Endothelial cell of umbilical vein (primary cell): ENCODE measurements around the gene GRIN2D. TPM values are rescaled to one million over a fixed set of nuclear protein-coding genes. Genes with fewer than 3 reads are reported as not detected.

Experiments used
- polyA plus RNA-seq, 4 experiments: library from polyadenylated mRNA; depleted of rRNA in 3 of 4; stranded (reverse) in 3 of 4; unstranded in 1 of 4; fragments of >200 nt; gene quantifications; 2 replicates each; pipeline versions ENCODE4 v1.2.1 to v1.2.3, GENCODE V29; 2011 to 2012; ENCODE audit warnings: missing spikeins in 1 of 4
- total RNA-seq: library from RNA; stranded (reverse); gene quantifications from 2 replicates; pipeline ENCODE4 v1.2.3, GENCODE V29; 2021

Gene GRIN2D
- total and polyA plus RNA-seq, 2 donors (not counting 3 experiments of a cell fraction or from before 2014, with no cell fraction given), result 0.59 to 2.1 TPM

Other genes starting within 250 kb of the GRIN2D start
- gene LIG1, start 223.3 kb upstream of the GRIN2D start, total RNA-seq, result 94.7 and 100 TPM in 2 replicates
- gene LIG1, start 223.3 kb upstream of the GRIN2D start, polyA plus RNA-seq, result 64.0 and 68.2 TPM in 2 replicates
- 7.4 and 8.6 TPM in 2 replicates for gene ZSWIM9, start 223.0 kb upstream of the GRIN2D start, total RNA-seq
- gene ZSWIM9, start 223.0 kb upstream of the GRIN2D start, polyA plus RNA-seq, result 1.0 and 1.2 TPM in 2 replicates
- 123 and 156 TPM in 2 replicates for gene CARD8, start 137.8 kb upstream of the GRIN2D start, total RNA-seq
- gene CARD8, start 137.8 kb upstream of the GRIN2D start, polyA plus RNA-seq, result 57.3 and 64.6 TPM in 2 replicates
- 0.39 and 1.5 TPM in 2 replicates for gene ZNF114, start 123.6 kb upstream of the GRIN2D start, total RNA-seq
- 0.12 and 0.38 TPM in 2 replicates for gene ZNF114, start 123.6 kb upstream of the GRIN2D start, polyA plus RNA-seq
- gene EMP3, start 68.1 kb upstream of the GRIN2D start, total RNA-seq, result 107 and 127 TPM in 2 replicates
- 406 and 565 TPM in 2 replicates for gene EMP3, start 68.1 kb upstream of the GRIN2D start, polyA plus RNA-seq
- 4.6 and 7.3 TPM in 2 replicates for gene TMEM143, start 29.7 kb upstream of the GRIN2D start, total RNA-seq
- gene TMEM143, start 29.7 kb upstream of the GRIN2D start, polyA plus RNA-seq, result 5.4 and 6.2 TPM in 2 replicates
- not detected in 2 replicates for gene SYNGR4, start 29.3 kb upstream of the GRIN2D start, total RNA-seq
- gene SYNGR4, start 29.3 kb upstream of the GRIN2D start, polyA plus RNA-seq, result not detected in 2 replicates
- 199 and 200 TPM in 2 replicates for gene KDELR1, start 2.1 kb upstream of the GRIN2D start, total RNA-seq
- 224 and 233 TPM in 2 replicates for gene KDELR1, start 2.1 kb upstream of the GRIN2D start, polyA plus RNA-seq
- gene GRWD1, start 52.3 kb downstream of the GRIN2D start, total RNA-seq, result 52.7 and 52.8 TPM in 2 replicates
- 26.3 and 26.8 TPM in 2 replicates for gene GRWD1, start 52.3 kb downstream of the GRIN2D start, polyA plus RNA-seq
- gene KCNJ14, start 61.9 kb downstream of the GRIN2D start, total RNA-seq, result 0.92 and 1.4 TPM in 2 replicates
- 0.26 and 0.32 TPM in 2 replicates for gene KCNJ14, start 61.9 kb downstream of the GRIN2D start, polyA plus RNA-seq
- gene CYTH2, start 75.7 kb downstream of the GRIN2D start, total RNA-seq, result 119 and 125 TPM in 2 replicates
- 98.4 and 98.6 TPM in 2 replicates for gene CYTH2, start 75.7 kb downstream of the GRIN2D start, polyA plus RNA-seq
- 0.11 TPM in 1 of 2 replicates, not detected in the other for gene LMTK3, start 118.2 kb downstream of the GRIN2D start, total RNA-seq
- gene LMTK3, start 118.2 kb downstream of the GRIN2D start, polyA plus RNA-seq, result 0.05 and 0.14 TPM in 2 replicates
- gene SULT2B1, start 158.5 kb downstream of the GRIN2D start, total RNA-seq, result not detected in 2 replicates
- not detected in 2 replicates for gene SULT2B1, start 158.5 kb downstream of the GRIN2D start, polyA plus RNA-seq
- not detected in 2 replicates for gene SPACA4, start 213.1 kb downstream of the GRIN2D start, total RNA-seq
- gene SPACA4, start 213.1 kb downstream of the GRIN2D start, polyA plus RNA-seq, result not detected in 2 replicates
- gene FAM83E, start 221.4 kb downstream of the GRIN2D start, total RNA-seq, result 1.7 and 3.5 TPM in 2 replicates
- gene FAM83E, start 221.4 kb downstream of the GRIN2D start, polyA plus RNA-seq, result 0.04 and 0.10 TPM in 2 replicates
- gene RPL18, start 225.5 kb downstream of the GRIN2D start, total RNA-seq, result 1,402 and 1,407 TPM in 2 replicates
- gene RPL18, start 225.5 kb downstream of the GRIN2D start, polyA plus RNA-seq, result 2,154 and 2,376 TPM in 2 replicates
- gene SPHK2, start 225.8 kb downstream of the GRIN2D start, total RNA-seq, result 30.5 and 31.1 TPM in 2 replicates
- gene SPHK2, start 225.8 kb downstream of the GRIN2D start, polyA plus RNA-seq, result 20.2 and 23.4 TPM in 2 replicates
- gene DBP, start 243.7 kb downstream of the GRIN2D start, total RNA-seq, result 0.78 and 1.5 TPM in 2 replicates
- gene DBP, start 243.7 kb downstream of the GRIN2D start, polyA plus RNA-seq, result 1.8 and 2.0 TPM in 2 replicates